ENCODE data around the gene FAM120A. TPM values are rescaled to one million over a fixed set of nuclear protein-coding genes. Genes with fewer than 3 reads are reported as not detected.

FAM120A gene
- total and polyA plus RNA-seq, 4 donors: 28.3 to 91.0 (median 50.3) TPM

DNA sequence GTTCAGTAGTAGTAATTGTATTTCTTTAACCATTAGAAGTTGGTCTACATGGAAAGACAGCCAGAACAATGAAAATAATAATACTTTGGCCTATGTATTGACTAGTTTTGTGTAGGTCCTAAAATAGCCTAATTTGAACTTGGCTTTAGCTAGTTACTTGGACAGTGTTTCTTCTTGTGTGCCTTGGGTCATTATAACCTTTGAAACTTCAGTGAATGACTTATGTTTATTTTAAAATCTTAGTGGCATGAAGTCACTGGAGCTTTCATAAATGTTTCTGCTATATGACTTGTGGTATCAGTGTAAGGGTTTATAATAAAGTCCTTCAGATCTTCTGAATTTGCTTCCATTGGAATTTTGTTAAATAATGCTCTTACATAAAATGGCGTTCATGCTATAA is 4.5 kb downstream of the FAM120A start:
- H3K27me3 ChIP-seq (ENCODE audit: control insufficient read depth in 4 of 4, insufficient read depth in 4 of 4, low read length in 3 of 4): no peaks in the 10 kb centered on the region
- H3K9me3 ChIP-seq (ENCODE audit: control insufficient read depth in 4 of 4, low read length in 3 of 4): no peaks in the 10 kb centered on the region
- no peaks in the 10 kb centered on the region for H3K36me3 ChIP-seq (ENCODE audit: control insufficient read depth in 4 of 4, insufficient read depth in 3 of 4, low read depth in 1 of 4, low read length in 3 of 4)
- no peak overlapping the region for H3K4me3 ChIP-seq (ENCODE audit: low read depth in 1 of 3, low read length in 3 of 3)
- DNase-seq (ENCODE audit: low spot score): no peak
- TF ChIP-seq NR2F2 (IDR thresholded peaks at IDR 0.05) (no peak), REST (IDR thresholded peaks at IDR 0.05) (no peak), SP1 (IDR thresholded peaks at IDR 0.05) (no peak), TAF1 (conservative IDR thresholded peaks at IDR 0.05) (no peak), HNF4A (conservative IDR thresholded peaks at IDR 0.05) (no peak), RXRA (IDR thresholded peaks at IDR 0.05) (no peak), RAD21 (IDR thresholded peaks at IDR 0.05) (no peak), ZBTB33 (IDR thresholded peaks at IDR 0.05) (no peak), HNF4G (IDR thresholded peaks at IDR 0.05) (no peak), FOXA2 (IDR thresholded peaks at IDR 0.05) (no peak), EGR1 (IDR thresholded peaks at IDR 0.05; ENCODE audit: low read depth in 2 of 2) (no peak), FOXA1 (IDR thresholded peaks at IDR 0.05) (no peak)
- TF ChIP-seq, protein P1, sequence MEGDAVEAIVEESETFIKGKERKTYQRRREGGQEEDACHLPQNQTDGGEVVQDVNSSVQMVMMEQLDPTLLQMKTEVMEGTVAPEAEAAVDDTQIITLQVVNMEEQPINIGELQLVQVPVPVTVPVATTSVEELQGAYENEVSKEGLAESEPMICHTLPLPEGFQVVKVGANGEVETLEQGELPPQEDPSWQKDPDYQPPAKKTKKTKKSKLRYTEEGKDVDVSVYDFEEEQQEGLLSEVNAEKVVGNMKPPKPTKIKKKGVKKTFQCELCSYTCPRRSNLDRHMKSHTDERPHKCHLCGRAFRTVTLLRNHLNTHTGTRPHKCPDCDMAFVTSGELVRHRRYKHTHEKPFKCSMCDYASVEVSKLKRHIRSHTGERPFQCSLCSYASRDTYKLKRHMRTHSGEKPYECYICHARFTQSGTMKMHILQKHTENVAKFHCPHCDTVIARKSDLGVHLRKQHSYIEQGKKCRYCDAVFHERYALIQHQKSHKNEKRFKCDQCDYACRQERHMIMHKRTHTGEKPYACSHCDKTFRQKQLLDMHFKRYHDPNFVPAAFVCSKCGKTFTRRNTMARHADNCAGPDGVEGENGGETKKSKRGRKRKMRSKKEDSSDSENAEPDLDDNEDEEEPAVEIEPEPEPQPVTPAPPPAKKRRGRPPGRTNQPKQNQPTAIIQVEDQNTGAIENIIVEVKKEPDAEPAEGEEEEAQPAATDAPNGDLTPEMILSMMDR (IDR thresholded peaks at IDR 0.05; ENCODE audit: low read depth, low read length, missing input control): no peak
- peaks cover 8 to 50% (median 28%) of the 10 kb centered on the region in 4 donors for H3K4me1 ChIP-seq (ENCODE audit: control insufficient read depth in 4 of 4, insufficient read depth in 4 of 4, low read length in 3 of 4)
- no peak overlapping the region for H3K27ac ChIP-seq (ENCODE audit: low read depth in 1 of 2, low read length in 2 of 2)
- 84% methylated on average over 1 of the region's 1 CpG for WGBS
- H3K9ac ChIP-seq (ENCODE audit: low read depth in 1 of 2, low read length in 2 of 2): no peak overlapping the region

DNA sequence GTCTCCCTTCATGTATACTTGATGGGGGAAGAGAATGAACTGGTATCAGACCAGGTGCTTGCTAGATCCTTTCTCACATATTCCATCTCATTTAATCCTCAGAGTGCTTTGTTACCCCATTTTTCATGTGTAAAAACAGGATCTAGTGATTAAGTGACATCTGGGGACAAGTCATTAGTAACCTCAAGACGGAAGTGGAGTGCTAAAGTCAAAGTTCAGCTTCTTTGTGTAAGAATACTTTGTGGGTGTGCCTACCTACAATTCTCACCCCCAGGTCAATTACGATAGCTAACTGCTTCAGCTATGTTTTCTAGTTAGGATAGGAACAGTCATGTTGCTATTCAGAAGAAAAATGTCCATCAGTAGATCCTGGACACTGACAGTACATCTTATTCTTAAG is 5.0 kb downstream of the FAM120A start:
- no peak for DNase-seq (ENCODE audit: low spot score)
- H3K4me1 ChIP-seq (ENCODE audit: control insufficient read depth in 4 of 4, insufficient read depth in 4 of 4, low read length in 3 of 4): peaks cover 8 to 50% (median 28%) of the 10 kb centered on the region in 4 donors
- TF ChIP-seq EGR1 (IDR thresholded peaks at IDR 0.05; ENCODE audit: low read depth in 2 of 2) (no peak), TAF1 (conservative IDR thresholded peaks at IDR 0.05) (no peak), FOXA1 (IDR thresholded peaks at IDR 0.05) (no peak)

More for the DNA sequence above, 5.0 kb downstream of the FAM120A start:
- H3K9ac ChIP-seq (ENCODE audit: low read depth in 1 of 2, low read length in 2 of 2): no peak overlapping the region
- no peaks in the 10 kb centered on the region for H3K9me3 ChIP-seq (ENCODE audit: control insufficient read depth in 4 of 4, low read length in 3 of 4)
- H3K36me3 ChIP-seq (ENCODE audit: control insufficient read depth in 4 of 4, insufficient read depth in 3 of 4, low read depth in 1 of 4, low read length in 3 of 4): no peaks in the 10 kb centered on the region
- no peak overlapping the region for H3K4me3 ChIP-seq (ENCODE audit: low read depth in 1 of 3, low read length in 3 of 3)
- H3K27me3 ChIP-seq (ENCODE audit: control insufficient read depth in 4 of 4, insufficient read depth in 4 of 4, low read length in 3 of 4): no peaks in the 10 kb centered on the region
- 63% methylated on average over 2 of the region's 2 CpGs for WGBS
- H3K27ac ChIP-seq (ENCODE audit: low read depth in 1 of 2, low read length in 2 of 2): no peak overlapping the region
